H1 (cell line): Measurements from ENCODE around the gene TGFB2. TPM values are rescaled to one million over a fixed set of nuclear protein-coding genes. Genes with fewer than 3 reads are reported as not detected.

Experiments used
- CTCF ChIA-PET: fragments of 300-600 bp; sonication (Branson Sonifier 250); formaldehyde crosslinking; loops from one replicate; lab custom pipeline; 2021; ENCODE audit not compliant: partially characterized antibody; lab: Charles Lee
- POLR2A ChIA-PET: fragments of 300-600 bp; sonication (Branson Sonifier 250); formaldehyde crosslinking; loops from one replicate; lab custom pipeline; 2021; ENCODE audit warnings: inconsistent platforms; ENCODE audit not compliant: partially characterized antibody; lab: Charles Lee
- DNase-seq, 2 experiments: peaks; one replicate each; pipeline versions ENCODE4 v3.0.0 to v3.0.0-alpha.2; 2010 to 2022; ENCODE audit warnings: low spot score in 2 of 2, low read depth in 1 of 2, mixed read lengths in 1 of 2
- FAIRE-seq: peaks from 2 replicates; lab custom pipeline; 2011; peaks lifted over from hg19 to GRCh38; lab: Jason Lieb, UNC
- H2AFZ ChIP-seq: 2 replicates; pipeline ENCODE4 v1.8.1; 2012; ENCODE audit warnings: low read length, inconsistent platforms
- H2AK5ac ChIP-seq: 2 replicates; pipeline ENCODE4 v1.6.1; 2013; ENCODE audit warnings: low read depth, low read length
- H2BK120ac ChIP-seq: replicated peaks from 2 replicates; pipeline ENCODE3; 2013; ENCODE audit warnings: low read depth, low read length, inconsistent platforms
- H2BK12ac ChIP-seq: 2 replicates; pipeline ENCODE4 v1.6.1; 2013; ENCODE audit warnings: low read depth, low read length
- H2BK15ac ChIP-seq: 2 replicates; pipeline ENCODE4 v1.6.1; 2013; ENCODE audit warnings: low read length
- H2BK20ac ChIP-seq: 2 replicates; pipeline ENCODE4 v1.6.1; 2013; ENCODE audit warnings: low read length
- H2BK5ac ChIP-seq: 2 replicates; pipeline ENCODE4 v1.6.1; 2013; ENCODE audit warnings: low read depth, low read length
- H3K14ac ChIP-seq: 2 replicates; pipeline ENCODE4 v1.6.1; 2013; ENCODE audit warnings: inconsistent platforms; ENCODE audit not compliant: insufficient read length
- H3K18ac ChIP-seq: 2 replicates; pipeline ENCODE4 v1.6.1; 2013; ENCODE audit warnings: low read length; ENCODE audit errors: extremely low read depth
- H3K23ac ChIP-seq: 2 replicates; pipeline ENCODE4 v1.6.1; 2013; ENCODE audit warnings: inconsistent platforms; ENCODE audit not compliant: insufficient read length
- H3K23me2 ChIP-seq: 2 replicates; pipeline ENCODE4 v1.6.1; 2013; ENCODE audit warnings: low read depth, low read length
- H3K27ac ChIP-seq: 2 replicates; pipeline ENCODE4 v1.6.1; 2011; ENCODE audit warnings: low read depth, low read length, inconsistent platforms
- H3K27me3 ChIP-seq, 4 experiments: replicated peaks in 1 of 4; 1 replicate in 1 of 4; 2 replicates in 3 of 4; pipeline versions ENCODE4 v1.6.1 to v1.8.1; 2011 to 2013; ENCODE audit warnings: low read length in 3 of 4, mild to moderate bottlenecking in 3 of 4, inconsistent platforms in 2 of 4, mixed read lengths in 2 of 4, moderate library complexity in 1 of 4; ENCODE audit not compliant: control insufficient read depth in 3 of 4, insufficient read depth in 3 of 4; ENCODE audit errors: extremely low read depth in 1 of 4
- H3K36me3 ChIP-seq, 4 experiments: 2 replicates each; pipeline versions ENCODE4 v1.6.1 to v1.8.1; 2011 to 2013; ENCODE audit warnings: mild to moderate bottlenecking in 4 of 4, low read length in 3 of 4, moderate library complexity in 2 of 4, control low read depth in 1 of 4, inconsistent platforms in 1 of 4; ENCODE audit not compliant: insufficient read depth in 4 of 4, control insufficient read depth in 2 of 4
- H3K4ac ChIP-seq: replicated peaks from 2 replicates; pipeline ENCODE3; 2013; ENCODE audit warnings: low read length, low read depth, mixed read lengths, inconsistent platforms; ENCODE audit not compliant: insufficient read length
- H3K4me1 ChIP-seq, 4 experiments: replicated peaks in 1 of 4; 1 replicate in 1 of 4; 2 replicates in 3 of 4; pipeline versions ENCODE4 v1.6.1 to v1.8.1; 2011 to 2013; ENCODE audit warnings: low read length in 3 of 4, inconsistent platforms in 2 of 4, mixed read lengths in 1 of 4; ENCODE audit not compliant: insufficient read depth in 4 of 4, control insufficient read depth in 3 of 4
- H3K4me2 ChIP-seq, 2 experiments: 2 replicates each; pipeline versions ENCODE4 v1.6.1 to v1.8.1; 2011 to 2013; ENCODE audit warnings: low read depth in 2 of 2, low read length in 2 of 2, control low read depth in 1 of 2, inconsistent platforms in 1 of 2, mild to moderate bottlenecking in 1 of 2; ENCODE audit not compliant: insufficient read depth in 1 of 2
- H3K4me3 ChIP-seq, 4 experiments: fragments of 200-600, 300-600 bp in 1 of 4; sonication (generic), shearing (Covaris generic), sonication (Bioruptor Twin) in 1 of 4; 2 replicates each; pipeline versions ENCODE4 v1.5.1 to v1.8.1; 2011 to 2016; ENCODE audit warnings: low read length in 4 of 4, low read depth in 3 of 4, control low read depth in 2 of 4, inconsistent platforms in 2 of 4, mild to moderate bottlenecking in 2 of 4, mixed read lengths in 1 of 4, moderate library complexity in 1 of 4; ENCODE audit not compliant: insufficient read depth in 2 of 4; ENCODE audit errors: extremely low read depth in 1 of 4
- H3K56ac ChIP-seq: replicated peaks from 2 replicates; pipeline ENCODE3; 2013; ENCODE audit warnings: low read depth, mild to moderate bottlenecking, mixed read lengths, low read length, inconsistent platforms; ENCODE audit not compliant: insufficient read length
- H3K79me1 ChIP-seq: 2 replicates; pipeline ENCODE4 v1.6.1; 2013; ENCODE audit warnings: low read depth, low read length, control low read depth
- H3K79me2 ChIP-seq, 2 experiments: 2 replicates each; pipeline versions ENCODE4 v1.6.1 to v1.8.1; 2012 to 2013; ENCODE audit warnings: low read length in 2 of 2, mild to moderate bottlenecking in 2 of 2, inconsistent platforms in 1 of 2; ENCODE audit not compliant: insufficient read depth in 2 of 2, control insufficient read depth in 1 of 2
- H3K9ac ChIP-seq, 4 experiments: replicated peaks in 1 of 4; 1 replicate in 1 of 4; 2 replicates in 3 of 4; pipeline versions ENCODE4 v1.6.1 to v1.8.1; 2011 to 2013; ENCODE audit warnings: low read depth in 3 of 4, low read length in 3 of 4, control low read depth in 2 of 4, mild to moderate bottlenecking in 2 of 4, moderate library complexity in 2 of 4, inconsistent platforms in 1 of 4; ENCODE audit errors: extremely low read depth in 1 of 4
- H3K9me3 ChIP-seq, 2 experiments: 2 replicates each; pipeline versions ENCODE4 v1.6.1 to v1.8.1; 2012 to 2013; ENCODE audit warnings: mild to moderate bottlenecking in 2 of 2, moderate library complexity in 2 of 2, control low read depth in 1 of 2, inconsistent platforms in 1 of 2, low read depth in 1 of 2, low read length in 1 of 2, mixed read lengths in 1 of 2; ENCODE audit not compliant: insufficient read depth in 2 of 2
- H4K20me1 ChIP-seq, 2 experiments: replicated peaks in 1 of 2; 2 replicates each; pipeline versions ENCODE3 to v1.8.1; 2011 to 2013; ENCODE audit warnings: inconsistent platforms in 2 of 2, low read length in 2 of 2, mild to moderate bottlenecking in 1 of 2; ENCODE audit not compliant: insufficient read depth in 2 of 2, control insufficient read depth in 1 of 2
- H4K5ac ChIP-seq: 2 replicates; pipeline ENCODE4 v1.6.1; 2013; ENCODE audit warnings: low read length, low read depth, mixed read lengths, inconsistent platforms; ENCODE audit not compliant: insufficient read length
- H4K8ac ChIP-seq: 2 replicates; pipeline ENCODE4 v1.8.0; 2013; ENCODE audit warnings: mild to moderate bottlenecking, moderate library complexity, low read length, inconsistent platforms; ENCODE audit not compliant: insufficient read depth; ENCODE audit errors: extremely low read depth
- H4K91ac ChIP-seq: replicated peaks from 2 replicates; pipeline ENCODE3; 2013; ENCODE audit warnings: low read length, mixed read lengths, inconsistent platforms; ENCODE audit not compliant: insufficient read length
- CBX5 ChIP-seq: fragments of 300-800, 300-1000 bp; sonication (generic); IDR thresholded peaks from 2 replicates; pipeline ENCODE4 v1.7.1; 2016; ENCODE audit warnings: antibody characterized with exemption, low read length, low read depth
- CTBP2 ChIP-seq: IDR thresholded peaks from 2 replicates; pipeline ENCODE4 v1.7.0; 2011; ENCODE audit warnings: borderline replicate concordance, mild to moderate bottlenecking, moderate library complexity, mixed read lengths, low read length; ENCODE audit not compliant: insufficient read depth, insufficient read length
- POU5F1 ChIP-seq: IDR thresholded peaks from 2 replicates; pipeline ENCODE4 v1.6.1; 2011; ENCODE audit warnings: low read depth, mild to moderate bottlenecking, low read length, moderate library complexity
- RAD21 ChIP-seq, 2 experiments: IDR thresholded peaks in 1 of 2; conservative IDR thresholded peaks in 1 of 2; 2 replicates each; pipeline ENCODE4 v1.6.1; 2011; ENCODE audit warnings: low read depth in 2 of 2, low read length in 2 of 2, improper control_type of control experiment in 1 of 2, inconsistent platforms in 1 of 2, mild to moderate bottlenecking in 1 of 2, moderate library complexity in 1 of 2
- RFX5 ChIP-seq: IDR thresholded peaks from 2 replicates; pipeline ENCODE4 v1.6.1; 2011; ENCODE audit warnings: low read depth, low read length, improper control_type of control experiment, borderline replicate concordance
- WGBS, 2 experiments: shearing (Covaris generic) in 1 of 2; methylation state at CpG; one replicate each; pipeline versions ENCODE4 v1.1.6 to v1.1.7; 2013 to 2015; ENCODE audit warnings: low lambda C conversion rate in 2 of 2, mixed read lengths in 2 of 2, inconsistent platforms in 1 of 2, low coverage in 1 of 2, missing lambda C conversion rate in 1 of 2; ENCODE audit not compliant: insufficient replicate concordance in 2 of 2, insufficient coverage in 1 of 2, insufficient read length in 1 of 2; ENCODE audit errors: extremely low coverage in 1 of 2, missing lambda C conversion rate in 1 of 2; 5-methylcytosine and 5-hydroxymethylcytosine counted together
- polyA plus RNA-seq, 7 experiments: library from polyadenylated mRNA; depleted of rRNA in 3 of 7; stranded (reverse) in 5 of 7; unstranded in 2 of 7; fragments of >200 nt in 5 of 7; fragments of 200-250 nt in 2 of 7; gene quantifications; 1 replicate in 5 of 7; 2 replicates in 1 of 7; 4 replicates in 1 of 7; pipeline versions ENCODE4 v1.2.1 to v1.2.3, GENCODE V29; 2011 to 2013; ENCODE audit warnings: missing spikeins in 2 of 7, mixed read lengths in 2 of 7
- total RNA-seq: library from RNA; stranded (reverse); fragmentation: NEBNext Ultra II Directional; extraction: Animal tissue kit (Norgen Biotek cat#: 25700); gene quantifications from 2 replicates; pipeline ENCODE4 v1.2.1, GENCODE V29; 2021
- TF ChIP-seq, protein P1 (sequence below), 3 experiments: IDR thresholded peaks; 1 replicate in 2 of 3; 2 replicates in 1 of 3; pipeline versions ENCODE4 v1.5.1 to v1.6.1; 2011; ENCODE audit warnings: low read length in 3 of 3, mild to moderate bottlenecking in 3 of 3, inconsistent platforms in 2 of 3, low read depth in 1 of 3, moderate library complexity in 1 of 3; ENCODE audit not compliant: insufficient read depth in 1 of 3; ENCODE audit errors: control extremely low read depth in 1 of 3

Gene TGFB2
- total and polyA plus RNA-seq, 2 of the 8 experiments (the other 6 are each of a cell fraction or from before 2014, with no cell fraction given), result 0.26 to 0.84 TPM

DNA sequence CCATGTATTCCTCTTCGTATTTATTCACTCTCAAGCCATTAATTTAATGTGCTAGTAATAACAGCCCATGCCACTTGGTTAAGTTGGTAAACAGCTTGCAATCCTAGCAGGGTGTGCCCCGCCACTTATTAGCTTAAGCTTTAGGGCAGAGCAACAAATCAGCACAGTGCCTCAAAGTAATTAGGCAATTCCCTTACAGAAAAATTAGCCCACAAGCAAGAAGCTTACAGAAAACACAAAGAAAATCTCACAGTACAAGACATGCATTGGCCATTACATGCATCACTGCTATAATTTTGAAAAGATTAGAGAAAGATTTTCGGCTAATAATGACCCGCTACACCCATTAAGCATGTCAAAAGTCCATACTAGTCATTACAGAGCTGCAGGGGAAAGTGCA is 47.6 kb downstream of the TGFB2 start:
- no peak for FAIRE-seq
- Histone ChIP-seq H2BK12ac (no peak overlapping the region), H3K4me1 (no peaks in the 10 kb centered on the region), H3K36me3 (no peaks in the 10 kb centered on the region), H2AK5ac (no peak overlapping the region), H3K79me1 (no peaks in the 10 kb centered on the region), H3K79me2 (no peaks in the 10 kb centered on the region), H3K4me2 (no peak overlapping the region), H4K5ac (no peak overlapping the region), H3K4ac (no peak overlapping the region), H3K27me3 (no peaks in the 10 kb centered on the region), H2BK15ac (no peak overlapping the region), H3K23me2 (no peaks in the 10 kb centered on the region), H3K23ac (no peak overlapping the region), H2AFZ (no peak overlapping the region), H3K56ac (no peak overlapping the region), H3K9ac (no peak overlapping the region), H2BK120ac (no peak overlapping the region), H3K27ac (no peak overlapping the region), H4K8ac (no peak overlapping the region), H3K9me3 (no peaks in the 10 kb centered on the region), H2BK5ac (no peak overlapping the region), H4K91ac (no peak overlapping the region), H3K4me3 (no peak overlapping the region), H4K20me1 (no peaks in the 10 kb centered on the region), H2BK20ac (no peak overlapping the region), H3K14ac (no peak overlapping the region), H3K18ac (no peak overlapping the region)
- ChIA-PET POLR2A (no interaction called here), CTCF (interaction anchor here (0.6 to 0.9 kb wide), 2 partner anchors 31 to 96 kb away, joined by 3 read pairs; no protein-coding TSS in a partner anchor)
- no peak for DNase-seq
- WGBS, 2 experiments, result 79% methylated on average over 4 of the region's 4 CpGs; no CpG with 5 or more reads in 1 of the 2 experiments
- TF ChIP-seq RFX5, result no peak
- no peak for TF ChIP-seq CTBP2
- no peak for TF ChIP-seq CBX5
- no peak for TF ChIP-seq POU5F1
- TF ChIP-seq RAD21 (IDR thresholded peaks at IDR 0.05 in 1 of 2, conservative IDR thresholded peaks at IDR 0.05 in 1 of 2; ENCODE audit: low read depth in 2 of 2, low read length in 2 of 2), result no peak
- TF ChIP-seq, protein P1, sequence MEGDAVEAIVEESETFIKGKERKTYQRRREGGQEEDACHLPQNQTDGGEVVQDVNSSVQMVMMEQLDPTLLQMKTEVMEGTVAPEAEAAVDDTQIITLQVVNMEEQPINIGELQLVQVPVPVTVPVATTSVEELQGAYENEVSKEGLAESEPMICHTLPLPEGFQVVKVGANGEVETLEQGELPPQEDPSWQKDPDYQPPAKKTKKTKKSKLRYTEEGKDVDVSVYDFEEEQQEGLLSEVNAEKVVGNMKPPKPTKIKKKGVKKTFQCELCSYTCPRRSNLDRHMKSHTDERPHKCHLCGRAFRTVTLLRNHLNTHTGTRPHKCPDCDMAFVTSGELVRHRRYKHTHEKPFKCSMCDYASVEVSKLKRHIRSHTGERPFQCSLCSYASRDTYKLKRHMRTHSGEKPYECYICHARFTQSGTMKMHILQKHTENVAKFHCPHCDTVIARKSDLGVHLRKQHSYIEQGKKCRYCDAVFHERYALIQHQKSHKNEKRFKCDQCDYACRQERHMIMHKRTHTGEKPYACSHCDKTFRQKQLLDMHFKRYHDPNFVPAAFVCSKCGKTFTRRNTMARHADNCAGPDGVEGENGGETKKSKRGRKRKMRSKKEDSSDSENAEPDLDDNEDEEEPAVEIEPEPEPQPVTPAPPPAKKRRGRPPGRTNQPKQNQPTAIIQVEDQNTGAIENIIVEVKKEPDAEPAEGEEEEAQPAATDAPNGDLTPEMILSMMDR (IDR thresholded peaks at IDR 0.05; ENCODE audit: control extremely low read depth in 1 of 3, insufficient read depth in 1 of 3, low read depth in 1 of 3, low read length in 3 of 3), result no peak
